Vagina (tissue), 2 donors: ENCODE measurements around the gene AEBP1. TPM values are rescaled to one million over a fixed set of nuclear protein-coding genes. Genes with fewer than 3 reads are reported as not detected.

Experiments
- DNase-seq, 2 donors: peaks; one replicate each; pipeline ENCODE4 v3.0.0-alpha.2; 2017; ENCODE audit errors: extremely low spot score in 2 of 2
- H3K27ac ChIP-seq: fragments of 200-600 bp; sonication (generic); one replicate; pipeline ENCODE4 v1.5.1; 2019
- H3K27me3 ChIP-seq: fragments of 200-600 bp; sonication (generic); one replicate; pipeline ENCODE4 v1.5.1; 2019
- H3K36me3 ChIP-seq, 2 donors: fragments of 200-600 bp; sonication (generic); one replicate each; pipeline ENCODE4 v1.5.1; 2017 to 2019
- H3K4me1 ChIP-seq: fragments of 200-600 bp; sonication (generic); one replicate; pipeline ENCODE4 v1.5.1; 2019
- H3K4me3 ChIP-seq, 2 donors: fragments of 200-600 bp; sonication (generic); 1 replicate in 1 of 2; 2 replicates in 1 of 2; pipeline ENCODE4 v1.5.1; 2016 to 2019
- H3K9me3 ChIP-seq: fragments of 200-600 bp; sonication (generic); one replicate; pipeline ENCODE4 v1.5.1; 2019
- CTCF ChIP-seq, 3 experiments: fragments of 450-650 bp in 2 of 3; fragments of 200-600 bp in 1 of 3; sonication (generic) in 1 of 3; IDR thresholded peaks; one replicate each; pipeline ENCODE4 v1.5.1; 2017 to 2019; ENCODE audit warnings: antibody characterized with exemption in 3 of 3, mild to moderate bottlenecking in 2 of 3, moderate library complexity in 2 of 3
- POLR2A ChIP-seq, 2 donors: fragments of 450-650 bp; IDR thresholded peaks; one replicate each; pipeline ENCODE4 v1.6.1; 2017; ENCODE audit warnings: antibody characterized with exemption in 2 of 2, mild to moderate bottlenecking in 2 of 2, moderate library complexity in 2 of 2
- POLR2AphosphoS5 ChIP-seq, 2 donors: sonication (generic); formaldehyde crosslinking; IDR thresholded peaks; one replicate each; pipeline ENCODE4 v1.9.0; 2017; ENCODE audit warnings: antibody characterized with exemption in 2 of 2, mild to moderate bottlenecking in 2 of 2, low read depth in 1 of 2; ENCODE audit not compliant: insufficient read depth in 1 of 2
- intact Hi-C: fragments of 100-400 bp; cut with DNase I; formaldehyde crosslinking; loops from one replicate; pipeline ENCODE4 v1.15.1; 2023
- total RNA-seq: library from RNA; depleted of rRNA; stranded (reverse); fragments of >200 nt; gene quantifications from one replicate; pipeline ENCODE4 v1.2.3, GENCODE V29; 2016

The AEBP1 gene
- total RNA-seq, 1 donor from 2014 or later, result 321 TPM

DNA sequence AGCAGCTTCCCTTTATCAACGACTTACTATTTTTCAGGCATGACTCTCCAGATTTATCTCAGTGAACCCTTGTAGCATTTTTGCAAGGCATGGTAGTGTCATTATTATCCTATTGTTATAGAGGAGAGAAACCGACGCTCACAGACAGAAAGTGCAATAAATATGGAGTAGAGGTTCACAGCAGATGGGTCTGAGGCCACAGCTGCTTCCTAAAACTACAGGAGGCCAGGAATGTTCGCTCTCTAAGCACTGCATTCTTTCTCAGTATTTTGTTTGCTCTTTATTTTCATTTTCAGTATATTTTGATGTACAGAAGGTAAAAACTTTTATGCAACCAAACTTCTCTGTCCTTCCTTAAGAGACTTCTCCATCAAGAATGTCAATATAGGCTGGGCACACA, 4.5 kb upstream of the AEBP1 start:
- H3K4me1 ChIP-seq, result peaks cover 51% of the 10 kb centered on the region
- no peaks in the 10 kb centered on the region for H3K9me3 ChIP-seq

DNA sequence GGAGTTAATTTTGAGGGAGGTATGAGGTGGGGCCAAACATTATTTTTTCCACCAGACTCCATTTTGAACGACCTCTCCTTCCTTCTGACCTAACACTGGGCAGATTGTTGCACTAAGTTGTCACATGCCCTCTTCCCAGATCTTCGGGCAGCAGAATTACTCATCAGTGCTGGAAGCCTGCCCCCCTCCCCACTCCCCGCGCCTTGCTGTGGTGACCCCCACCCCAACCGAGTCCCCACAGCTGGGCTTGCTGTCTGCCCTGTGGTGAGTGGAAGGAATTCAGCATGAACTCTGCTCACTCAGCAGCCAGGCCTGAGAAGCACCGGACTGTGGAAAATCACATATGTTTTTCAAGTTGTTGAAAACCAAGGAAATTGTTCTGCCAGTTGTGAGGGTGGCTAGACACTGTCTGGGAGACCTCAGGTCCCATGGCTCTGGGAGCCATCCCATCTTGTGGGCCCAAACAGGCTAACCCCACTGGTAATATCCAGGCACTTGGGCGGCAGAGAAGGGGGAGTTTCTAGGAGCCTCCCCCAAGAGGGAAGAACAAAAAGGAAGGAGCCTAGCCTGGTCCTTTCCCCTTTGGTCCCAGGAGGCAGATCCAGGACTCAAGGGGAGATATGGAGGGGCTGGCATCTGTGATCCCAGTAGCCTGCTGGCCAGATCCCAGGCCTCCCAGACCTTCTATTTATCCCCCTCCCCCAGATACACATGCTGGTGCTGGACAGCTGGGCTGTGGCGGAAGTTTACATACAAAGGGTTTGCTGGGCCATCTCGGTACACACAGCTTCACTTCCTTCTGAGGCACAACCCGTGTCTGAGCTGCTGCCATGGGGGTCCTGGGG, 3.5 kb upstream of the AEBP1 start:
- TF ChIP-seq CTCF (IDR thresholded peaks at IDR 0.05) (no peak), POLR2AphosphoS5 (IDR thresholded peaks at IDR 0.05; ENCODE audit: insufficient read depth in 1 of 2, low read depth in 1 of 2) (peak in 1 of 2 donors; percentile 62)
- intact Hi-C loops, result no loop called here
- peak overlapping the region; percentile 98 for H3K27ac ChIP-seq
- no peak for DNase-seq
- H3K4me3 ChIP-seq, result no peak overlapping the region
- no peaks in the 10 kb centered on the region for H3K36me3 ChIP-seq
- H3K27me3 ChIP-seq, result no peaks in the 10 kb centered on the region
- H3K4me1 ChIP-seq, result peaks cover 40% of the 10 kb centered on the region
- no peaks in the 10 kb centered on the region for H3K9me3 ChIP-seq

More for the DNA sequence above, 4.5 kb upstream of the AEBP1 start:
- Histone ChIP-seq H3K27me3 (no peaks in the 10 kb centered on the region), H3K4me3 (no peak overlapping the region), H3K36me3 (no peaks in the 10 kb centered on the region), H3K27ac (peak overlapping the region; percentile 98)
- intact Hi-C loops, result no loop called here
- DNase-seq, result no peak
- TF ChIP-seq CTCF (IDR thresholded peaks at IDR 0.05) (no peak), POLR2AphosphoS5 (IDR thresholded peaks at IDR 0.05; ENCODE audit: insufficient read depth in 1 of 2, low read depth in 1 of 2) (no peak), POLR2A (IDR thresholded peaks at IDR 0.05) (no peak)

GRCh38 chr7:44101303-44101965, 2.7 kb upstream of the AEBP1 start:
- H3K4me1 ChIP-seq, result peaks cover 45% of the 10 kb centered on the region
- intact Hi-C loops, result no loop called here
- no peak overlapping the region for H3K4me3 ChIP-seq
- peak overlapping the region; percentile 98 for H3K27ac ChIP-seq
- peaks cover 0 to under 1% of the 10 kb centered on the region in 2 donors for H3K36me3 ChIP-seq
- DNase-seq, result no peak
- TF ChIP-seq POLR2A (IDR thresholded peaks at IDR 0.05) (no peak), POLR2AphosphoS5 (IDR thresholded peaks at IDR 0.05; ENCODE audit: insufficient read depth in 1 of 2, low read depth in 1 of 2) (no peak), CTCF (IDR thresholded peaks at IDR 0.05) (no peak)
- H3K27me3 ChIP-seq, result no peaks in the 10 kb centered on the region
- no peaks in the 10 kb centered on the region for H3K9me3 ChIP-seq

DNA sequence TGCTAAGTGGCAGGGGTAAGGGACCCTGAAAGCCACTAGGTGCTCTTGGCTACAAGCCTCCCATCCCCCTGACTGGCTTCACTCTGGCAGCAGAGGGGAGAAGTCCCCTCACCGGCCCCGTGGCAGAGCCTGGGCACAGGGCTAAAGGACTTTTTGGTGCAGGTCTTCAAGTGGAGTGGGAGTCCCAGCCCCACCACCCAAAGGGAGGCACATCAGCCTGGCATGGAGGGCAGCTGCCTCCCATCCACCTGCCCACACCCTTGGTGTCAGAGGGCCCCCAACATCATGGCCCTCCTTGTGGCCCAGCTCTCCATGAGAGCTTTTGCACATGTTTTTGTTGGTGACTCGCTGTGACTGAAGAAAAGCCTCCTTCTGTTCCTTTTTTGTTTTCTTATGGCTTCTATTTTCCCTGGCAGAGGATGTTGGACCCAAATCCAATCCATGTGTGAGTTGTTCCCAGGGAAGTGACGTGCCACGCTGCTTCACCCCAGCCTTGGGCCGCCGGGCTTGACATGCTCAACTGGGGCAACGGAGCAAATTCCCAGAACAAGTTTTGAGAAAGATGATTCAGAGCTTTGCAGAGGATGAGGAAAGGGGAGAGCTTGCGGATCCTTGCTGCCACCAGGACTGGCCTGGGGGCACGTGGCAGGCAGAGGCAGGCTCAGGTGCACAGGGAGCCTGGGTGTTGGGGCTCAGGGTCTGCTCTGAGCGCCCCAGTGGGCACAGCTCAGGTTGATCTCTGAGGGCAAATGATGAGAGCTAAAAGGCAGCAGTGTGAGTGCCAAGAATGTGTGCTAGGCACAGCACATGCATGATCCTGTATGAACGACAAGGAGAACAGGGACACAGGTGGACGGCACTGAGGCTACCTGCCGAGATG, 1.9 kb upstream of the AEBP1 start:
- H3K4me1 ChIP-seq, result peaks cover 52% of the 10 kb centered on the region
- no peak for DNase-seq
- H3K9me3 ChIP-seq, result no peaks in the 10 kb centered on the region
- intact Hi-C loops, result no loop called here
- no peaks in the 10 kb centered on the region for H3K27me3 ChIP-seq
- TF ChIP-seq CTCF (IDR thresholded peaks at IDR 0.05) (no peak), POLR2A (IDR thresholded peaks at IDR 0.05) (no peak), POLR2AphosphoS5 (IDR thresholded peaks at IDR 0.05; ENCODE audit: insufficient read depth in 1 of 2, low read depth in 1 of 2) (peak in 1 of 2 donors; percentile 48)
- H3K36me3 ChIP-seq, result peaks cover 0 to 8% of the 10 kb centered on the region in 2 donors
- peak overlapping the region; percentile 98 for H3K27ac ChIP-seq
- no peak overlapping the region for H3K4me3 ChIP-seq
